Cardiac muscle cell (in vitro differentiated cells and primary cell): ENCODE measurements around the gene MYO9B. TPM values are rescaled to one million over a fixed set of nuclear protein-coding genes. Genes with fewer than 3 reads are reported as not detected.
A peak's percentile ranks its signal among the peaks of the same experiment; 100 is the strongest.

Source experiments
- DNase-seq, 2 donors: peaks; one replicate each; pipeline versions ENCODE4 v3.0.0 to v3.0.0-alpha.2; 2010 to 2017; ENCODE audit warnings: low read depth in 1 of 2, low spot score in 1 of 2
- H3K27ac ChIP-seq: fragments of 200-600 bp; sonication (generic); 2 replicates; pipeline ENCODE4 v1.5.1; 2016
- H3K27me3 ChIP-seq: fragments of 200-600 bp; sonication (generic); 2 replicates; pipeline ENCODE4 v1.6.0; 2016; ENCODE audit warnings: control low read depth
- H3K36me3 ChIP-seq: fragments of 200-600 bp; sonication (generic); 2 replicates; pipeline ENCODE4 v1.5.1; 2016; ENCODE audit warnings: control low read depth
- H3K4me1 ChIP-seq: fragments of 200-600 bp; sonication (generic); 2 replicates; pipeline ENCODE4 v1.8.1; 2017; ENCODE audit warnings: low read depth, mild to moderate bottlenecking, mixed run types
- H3K4me3 ChIP-seq: fragments of 200-600 bp; sonication (generic); 2 replicates; pipeline ENCODE4 v1.5.1; 2016; ENCODE audit warnings: mild to moderate bottlenecking
- H3K9me3 ChIP-seq: fragments of 200-600 bp; sonication (generic); 2 replicates; pipeline ENCODE4 v1.5.1; 2017; ENCODE audit warnings: low read depth, mild to moderate bottlenecking, control low read depth
- CTCF ChIP-seq: IDR thresholded peaks from 2 replicates; pipeline ENCODE4 v1.5.1; 2012; ENCODE audit warnings: low read depth, mild to moderate bottlenecking, low read length
- polyA plus RNA-seq: library from polyadenylated mRNA; unstranded; fragments of >200 nt; fragmentation: Nextera tagmentation; extraction: Ambion mirVana; gene quantifications from 2 replicates; pipeline ENCODE4 v1.2.1, GENCODE V29; 2016
- total RNA-seq: library from RNA; depleted of rRNA; stranded (reverse); fragments of >200 nt; gene quantifications from 2 replicates; pipeline ENCODE4 v1.2.3, GENCODE V29; 2016

The MYO9B gene
- total and polyA plus RNA-seq, 2 experiments from 2014 or later: 17.7 to 47.9 TPM

- TF ChIP-seq CTCF: no peak
- no peaks in the 10 kb centered on the region for H3K4me1 ChIP-seq
- H3K27me3 ChIP-seq: no peaks in the 10 kb centered on the region
- no peak overlapping the region for H3K27ac ChIP-seq
- no peaks in the 10 kb centered on the region for H3K9me3 ChIP-seq
- peaks cover 14% of the 10 kb centered on the region for H3K36me3 ChIP-seq
- H3K4me3 ChIP-seq: no peak overlapping the region
- no peak for DNase-seq
These were observed 125.0 kb downstream of the MYO9B start for GRCh38 chr19:17200408-17201079.

GRCh38 chr19:17202249-17202648, 126.7 kb downstream of the MYO9B start:
- peaks cover 14% of the 10 kb centered on the region for H3K36me3 ChIP-seq
- H3K27ac ChIP-seq: no peak overlapping the region
- DNase-seq: no peak
- TF ChIP-seq CTCF: no peak
- H3K9me3 ChIP-seq: no peaks in the 10 kb centered on the region
- H3K4me3 ChIP-seq: no peak overlapping the region
- H3K27me3 ChIP-seq: no peaks in the 10 kb centered on the region
- H3K4me1 ChIP-seq: no peaks in the 10 kb centered on the region

GRCh38 chr19:17202713-17203112, 127.1 kb downstream of the MYO9B start:
- TF ChIP-seq CTCF: no peak
- Histone ChIP-seq H3K27ac (no peak overlapping the region), H3K4me1 (no peaks in the 10 kb centered on the region), H3K4me3 (no peak overlapping the region), H3K36me3 (peaks cover 14% of the 10 kb centered on the region), H3K9me3 (no peaks in the 10 kb centered on the region), H3K27me3 (no peaks in the 10 kb centered on the region)
- DNase-seq: no peak

- no peak overlapping the region for H3K27ac ChIP-seq
- H3K36me3 ChIP-seq: peaks cover 14% of the 10 kb centered on the region
- DNase-seq: peak; percentile 72
- no peaks in the 10 kb centered on the region for H3K9me3 ChIP-seq
- no peaks in the 10 kb centered on the region for H3K4me1 ChIP-seq
- peak; percentile 76 for TF ChIP-seq CTCF
- H3K27me3 ChIP-seq: no peaks in the 10 kb centered on the region
- no peak overlapping the region for H3K4me3 ChIP-seq
These were observed 129.9 kb downstream of the MYO9B start for GRCh38 chr19:17205237-17206140.

GRCh38 chr19:17206736-17207581, 131.4 kb downstream of the MYO9B start:
- Histone ChIP-seq H3K27me3 (no peaks in the 10 kb centered on the region), H3K4me1 (no peaks in the 10 kb centered on the region), H3K4me3 (no peak overlapping the region), H3K9me3 (no peaks in the 10 kb centered on the region), H3K36me3 (peaks cover 12% of the 10 kb centered on the region), H3K27ac (no peak overlapping the region)
- DNase-seq: no peak
- no peak for TF ChIP-seq CTCF
